ENCODE results near the gene HEATR1. TPM values are rescaled to one million over a fixed set of nuclear protein-coding genes. Genes with fewer than 3 reads are reported as not detected.

HEATR1 gene
- total and polyA plus RNA-seq, 2 donors (not counting 1 experiment from before 2014, with no cell fraction given): 6.1 to 50.6 TPM

GRCh38 chr1:236590553-236591150 is 13.7 kb downstream of the HEATR1 start:
- ChIA-PET POLR2A (no interaction called here), CTCF (no interaction called here)
- no peaks in the 10 kb centered on the region for H3K9me3 Mint-ChIP-seq (ENCODE audit: insufficient read depth)
- H3K27me3 Mint-ChIP-seq: no peaks in the 10 kb centered on the region
- no peaks in the 10 kb centered on the region for H3K4me1 Mint-ChIP-seq
- Histone ChIP-seq H3K9ac (ENCODE audit: low read length) (no peak overlapping the region), H3K27ac (ENCODE audit: low read length in 2 of 2) (no peak overlapping the region), H3K27me3 (replicated peaks in 1 of 4; ENCODE audit: control extremely low read depth in 1 of 4, control insufficient read depth in 3 of 4, insufficient read depth in 4 of 4, low read length in 3 of 4) (no peaks in the 10 kb centered on the region), H3K4me3 (ENCODE audit: control extremely low read depth in 1 of 5, extremely low read depth in 1 of 5, insufficient read depth in 1 of 5, low read depth in 2 of 5, low read length in 4 of 5) (no peak overlapping the region), H3K79me2 (ENCODE audit: control insufficient read depth, insufficient read depth, low read length) (no peaks in the 10 kb centered on the region), H2AFZ (ENCODE audit: insufficient read depth, low read depth, low read length, poor library complexity, severe bottlenecking) (no peak overlapping the region), H3K4me1 (ENCODE audit: control insufficient read depth in 2 of 2, insufficient read depth in 2 of 2, low read length in 2 of 2) (no peaks in the 10 kb centered on the region), H3K9me3 (ENCODE audit: control extremely low read depth in 1 of 3, control insufficient read depth in 2 of 3, insufficient read depth in 1 of 3, low read length in 2 of 3) (no peaks in the 10 kb centered on the region), H3K4me2 (replicated peaks; ENCODE audit: low read depth, low read length, poor library complexity, severe bottlenecking) (no peak overlapping the region), H4K20me1 (ENCODE audit: control insufficient read depth, insufficient read depth, low read length, poor library complexity, severe bottlenecking) (no peaks in the 10 kb centered on the region), H3K36me3 (replicated peaks in 1 of 2; ENCODE audit: control extremely low read depth in 1 of 2, control insufficient read depth in 1 of 2, extremely low read depth in 1 of 2, insufficient read depth in 2 of 2, low read length in 1 of 2) (peaks cover 7 to 85% of the 10 kb centered on the region in 2 experiments)
- no peak for ATAC-seq (ENCODE audit: low read depth)
- no peak overlapping the region for H3K27ac Mint-ChIP-seq
- TF ChIP-seq EZH2 (IDR thresholded peaks at IDR 0.05; ENCODE audit: borderline replicate concordance, insufficient read depth, low read depth, low read length, poor library complexity, severe bottlenecking) (no peak), CTCF (IDR thresholded peaks at IDR 0.05) (no peak)
- WGBS (ENCODE audit: insufficient coverage): 83% methylated on average over 1 of the region's 2 CpGs
- DNase-seq: no peak
- intact Hi-C loops (cut with micrococcal nuclease): no loop called here
- H3K4me3 Mint-ChIP-seq: no peak overlapping the region

- Histone ChIP-seq H3K4me2 (replicated peaks; ENCODE audit: low read depth, low read length, poor library complexity, severe bottlenecking) (no peak overlapping the region), H3K4me3 (ENCODE audit: control extremely low read depth in 1 of 5, extremely low read depth in 1 of 5, insufficient read depth in 1 of 5, low read depth in 2 of 5, low read length in 4 of 5) (no peak overlapping the region), H4K20me1 (ENCODE audit: control insufficient read depth, insufficient read depth, low read length, poor library complexity, severe bottlenecking) (no peaks in the 10 kb centered on the region), H3K79me2 (ENCODE audit: control insufficient read depth, insufficient read depth, low read length) (no peaks in the 10 kb centered on the region), H3K36me3 (replicated peaks in 1 of 2; ENCODE audit: control extremely low read depth in 1 of 2, control insufficient read depth in 1 of 2, extremely low read depth in 1 of 2, insufficient read depth in 2 of 2, low read length in 1 of 2) (peaks cover 7 to 87% of the 10 kb centered on the region in 2 experiments), H2AFZ (ENCODE audit: insufficient read depth, low read depth, low read length, poor library complexity, severe bottlenecking) (no peak overlapping the region), H3K27me3 (replicated peaks in 1 of 4; ENCODE audit: control extremely low read depth in 1 of 4, control insufficient read depth in 3 of 4, insufficient read depth in 4 of 4, low read length in 3 of 4) (no peaks in the 10 kb centered on the region), H3K4me1 (ENCODE audit: control insufficient read depth in 2 of 2, insufficient read depth in 2 of 2, low read length in 2 of 2) (no peaks in the 10 kb centered on the region), H3K9me3 (ENCODE audit: control extremely low read depth in 1 of 3, control insufficient read depth in 2 of 3, insufficient read depth in 1 of 3, low read length in 2 of 3) (no peaks in the 10 kb centered on the region), H3K9ac (ENCODE audit: low read length) (no peak overlapping the region), H3K27ac (ENCODE audit: low read length in 2 of 2) (no peak overlapping the region)
- no peak overlapping the region for H3K27ac Mint-ChIP-seq
- H3K9me3 Mint-ChIP-seq (ENCODE audit: insufficient read depth): no peaks in the 10 kb centered on the region
- no CpG with 5 or more reads among the region's 4 CpGs for WGBS (ENCODE audit: insufficient coverage)
- no peaks in the 10 kb centered on the region for H3K27me3 Mint-ChIP-seq
- ChIA-PET CTCF (no interaction called here), POLR2A (no interaction called here)
- no peak overlapping the region for H3K4me3 Mint-ChIP-seq
- ATAC-seq (ENCODE audit: low read depth) (no peak), DNase-seq (no peak)
- TF ChIP-seq CTCF (IDR thresholded peaks at IDR 0.05) (no peak), EZH2 (IDR thresholded peaks at IDR 0.05; ENCODE audit: borderline replicate concordance, insufficient read depth, low read depth, low read length, poor library complexity, severe bottlenecking) (no peak)
- intact Hi-C loops (cut with micrococcal nuclease): no loop called here
- H3K4me1 Mint-ChIP-seq: no peaks in the 10 kb centered on the region
Observed at GRCh38 chr1:236589531-236589930, 14.8 kb downstream of the HEATR1 start.

All from B cell (primary cell).